Adipocyte (in vitro differentiated cells): ENCODE measurements around the gene NUDT4.

Experiments
- DNase-seq: peaks from one replicate; pipeline ENCODE4 v3.0.0-alpha.2; 2015; ENCODE audit warnings: low read depth
- H3K27me3 ChIP-seq: replicated peaks from 2 replicates; pipeline ENCODE4 v1.7.0; 2013; ENCODE audit warnings: mild to moderate bottlenecking, low read length, moderate library complexity; ENCODE audit not compliant: control insufficient read depth, insufficient read depth
- H3K36me3 ChIP-seq: 2 replicates; pipeline ENCODE4 v1.7.0; 2013; ENCODE audit warnings: low read length, mild to moderate bottlenecking, moderate library complexity; ENCODE audit not compliant: control insufficient read depth, insufficient read depth, severe bottlenecking
- H3K4me1 ChIP-seq: 2 replicates; pipeline ENCODE4 v1.7.0; 2013; ENCODE audit warnings: mild to moderate bottlenecking, low read length, moderate library complexity; ENCODE audit not compliant: control insufficient read depth, insufficient read depth
- H3K4me3 ChIP-seq: 2 replicates; pipeline ENCODE4 v1.7.0; 2013; ENCODE audit warnings: mild to moderate bottlenecking, low read length, moderate library complexity
- H3K9ac ChIP-seq: 2 replicates; pipeline ENCODE4 v1.7.0; 2013; ENCODE audit warnings: mild to moderate bottlenecking, low read length, moderate library complexity
- H3K9me3 ChIP-seq: 2 replicates; pipeline ENCODE4 v1.7.0; 2013; ENCODE audit warnings: mild to moderate bottlenecking, low read length, moderate library complexity; ENCODE audit not compliant: control insufficient read depth

Gene NUDT4

GRCh38 chr12:93438266-93439050 lies 60.7 kb downstream of the NUDT4 start:
- Histone ChIP-seq H3K4me3 (no peak overlapping the region), H3K27me3 (no peaks in the 10 kb centered on the region)

GRCh38 chr12:93440043-93440835 lies 62.5 kb downstream of the NUDT4 start:
- Histone ChIP-seq H3K27me3 (no peaks in the 10 kb centered on the region), H3K9me3 (no peaks in the 10 kb centered on the region), H3K4me3 (peak overlapping the region; percentile 96), H3K36me3 (no peaks in the 10 kb centered on the region), H3K4me1 (peaks cover 29% of the 10 kb centered on the region), H3K9ac (peak overlapping the region; percentile 96)
- peak; percentile 61 for DNase-seq

More at GRCh38 chr12:93438266-93439050, 60.7 kb downstream of the NUDT4 start:
- no peak overlapping the region for H3K9ac ChIP-seq
- no peaks in the 10 kb centered on the region for H3K36me3 ChIP-seq
- DNase-seq, result no peak
- peaks cover 41% of the 10 kb centered on the region for H3K4me1 ChIP-seq
- no peaks in the 10 kb centered on the region for H3K9me3 ChIP-seq

DNA sequence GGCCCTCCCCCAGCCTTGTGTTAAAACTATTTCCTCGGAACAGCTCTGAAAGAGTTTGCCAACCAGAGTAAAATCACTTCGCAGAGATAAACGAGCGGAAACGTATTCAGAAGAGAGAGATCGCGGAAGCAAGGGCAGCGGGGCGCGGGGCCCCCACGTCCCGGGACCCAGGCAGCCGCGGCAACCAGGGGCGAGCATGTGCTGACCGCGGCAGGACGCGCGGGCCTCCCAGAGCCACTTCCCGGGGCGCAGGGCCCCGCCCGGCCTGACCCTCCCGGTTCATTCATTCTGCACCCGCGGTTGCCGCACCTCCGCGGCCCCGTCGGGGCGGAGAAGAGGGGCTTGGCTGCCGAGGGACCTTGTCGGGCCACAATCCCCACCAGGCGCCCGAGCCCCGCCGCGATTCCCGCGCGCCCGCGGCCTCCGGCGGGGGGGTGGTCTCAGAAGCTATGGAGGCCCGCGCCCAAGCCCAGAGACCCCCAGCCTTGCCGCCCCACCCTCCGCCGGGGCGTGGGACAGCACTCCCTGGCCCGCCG lies 63.4 kb downstream of the NUDT4 start:
- Histone ChIP-seq H3K36me3 (no peaks in the 10 kb centered on the region), H3K9ac (peak overlapping the region; percentile 96), H3K9me3 (no peaks in the 10 kb centered on the region), H3K4me1 (peaks cover 29% of the 10 kb centered on the region), H3K27me3 (no peaks in the 10 kb centered on the region), H3K4me3 (peak overlapping the region; percentile 96)
- peak; percentile 72 for DNase-seq

DNA sequence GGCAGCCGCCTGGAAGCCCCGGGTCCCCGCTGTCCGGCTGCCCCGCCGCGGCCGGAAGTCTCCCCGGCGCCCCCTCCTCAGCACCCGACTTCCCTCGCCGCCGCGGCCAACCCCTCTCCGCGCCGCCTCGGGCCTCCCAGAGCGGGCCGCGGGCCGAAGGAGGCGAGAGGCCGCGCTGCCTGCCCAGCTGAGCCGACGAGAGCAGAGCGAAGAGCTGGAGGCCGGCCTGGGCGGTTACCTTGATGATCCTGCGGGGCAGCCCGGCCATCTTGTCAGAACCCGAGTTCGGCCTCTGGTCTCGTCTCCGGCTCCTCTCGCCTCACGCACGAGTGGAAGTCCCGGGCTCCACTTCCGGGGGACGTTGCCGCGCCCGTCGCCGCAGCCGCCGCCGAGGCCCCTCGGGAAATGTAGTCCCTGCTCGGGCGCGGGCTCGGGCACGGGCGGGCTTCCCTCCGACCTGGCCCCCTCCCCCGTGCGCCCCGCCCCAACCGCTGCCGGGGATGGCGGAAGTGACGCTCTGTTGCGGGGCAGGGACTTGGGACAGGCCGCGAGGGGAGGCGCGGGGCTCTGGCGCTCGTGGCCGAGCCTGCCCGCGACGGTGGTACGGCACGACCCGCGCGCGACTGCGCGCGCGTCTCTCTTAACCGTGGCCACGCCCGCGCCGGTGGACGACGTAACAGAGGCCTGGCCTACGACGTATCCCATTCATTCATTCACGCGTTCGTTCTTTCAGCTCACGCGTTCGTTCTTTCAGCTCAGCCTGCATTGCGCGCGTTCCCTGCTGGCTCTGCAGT lies 64.1 kb downstream of the NUDT4 start, which contains the start of gene UBE2N:
TSS of gene UBE2N (minus strand) at position 331 of the 794 bp plus-strand sequence. CDS start at position 268, 63 bp downstream.
- peaks cover 29% of the 10 kb centered on the region for H3K4me1 ChIP-seq
- H3K9ac ChIP-seq, result peak within 1 kb of the TSS; percentile 96
- no peaks in the 10 kb centered on the region for H3K36me3 ChIP-seq
- no peaks in the 10 kb centered on the region for H3K27me3 ChIP-seq
- no peaks in the 10 kb centered on the region for H3K9me3 ChIP-seq
- DNase-seq, result peak; percentile 98
- peak within 1 kb of the TSS; percentile 96 for H3K4me3 ChIP-seq

- Histone ChIP-seq H3K9ac (peak overlapping the region; percentile 96), H3K27me3 (no peaks in the 10 kb centered on the region), H3K36me3 (no peaks in the 10 kb centered on the region), H3K4me1 (peaks cover 29% of the 10 kb centered on the region), H3K4me3 (peak overlapping the region; percentile 96), H3K9me3 (no peaks in the 10 kb centered on the region)
- no peak for DNase-seq
Measured at GRCh38 chr12:93442411-93443340, 65.0 kb downstream of the NUDT4 start.

DNA sequence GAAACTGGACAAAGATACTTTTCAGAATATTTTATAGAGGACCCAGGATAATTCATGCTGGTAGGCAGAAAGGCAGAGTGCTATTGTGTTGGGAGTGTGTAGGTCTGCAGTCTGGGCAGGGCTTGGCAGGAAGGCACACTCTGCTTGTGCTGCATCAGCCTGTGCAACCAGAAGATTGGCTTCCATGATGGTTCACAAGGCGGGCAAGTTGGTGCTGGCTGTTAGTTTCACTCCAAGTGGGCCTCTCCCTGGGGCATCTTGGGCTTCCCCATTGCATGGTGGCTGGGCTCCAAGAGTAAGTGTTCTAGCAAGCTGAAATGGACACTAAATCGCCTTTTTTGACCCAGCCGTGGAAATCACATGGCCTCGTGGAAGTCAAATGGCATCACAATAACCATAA lies 65.9 kb downstream of the NUDT4 start:
- no peaks in the 10 kb centered on the region for H3K27me3 ChIP-seq
- no peak for DNase-seq
- H3K4me3 ChIP-seq, result no peak overlapping the region
- no peak overlapping the region for H3K9ac ChIP-seq
- H3K36me3 ChIP-seq, result no peaks in the 10 kb centered on the region
- no peaks in the 10 kb centered on the region for H3K9me3 ChIP-seq
- H3K4me1 ChIP-seq, result peaks cover 26% of the 10 kb centered on the region

DNA sequence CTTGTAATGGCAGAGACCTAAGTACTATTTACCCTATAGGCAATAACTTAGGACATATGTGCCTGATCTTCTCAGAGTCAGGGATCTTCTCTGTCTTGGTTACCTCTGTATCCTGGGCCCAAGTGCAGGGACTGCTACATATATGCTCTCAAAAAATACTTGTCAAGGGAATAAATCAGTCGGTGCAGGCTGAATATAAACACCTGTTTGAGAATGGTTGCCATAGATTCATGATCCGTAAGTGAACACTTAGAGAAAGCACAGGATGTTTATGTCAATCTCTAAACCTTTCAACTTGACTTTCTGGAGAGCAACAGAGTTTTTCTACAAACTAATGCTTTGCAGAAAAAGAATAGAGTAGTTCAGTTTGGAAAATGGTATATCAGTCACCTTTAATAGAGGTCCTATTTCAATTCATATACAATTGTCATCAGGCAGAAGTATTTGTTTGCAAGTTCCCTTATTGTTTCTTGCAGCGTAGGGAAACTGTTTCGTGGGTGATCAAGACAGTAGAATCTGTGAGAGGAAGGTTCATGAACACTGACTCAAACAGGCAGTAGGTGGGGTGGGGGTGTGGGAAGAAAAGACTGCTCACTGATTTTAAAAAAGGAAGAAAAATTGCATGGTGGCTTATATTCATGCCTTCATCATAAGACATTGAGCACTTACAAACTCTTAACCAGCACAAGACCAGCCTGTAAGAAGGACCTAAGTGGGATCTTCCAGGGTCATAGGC lies 70.0 kb downstream of the NUDT4 start:
- Histone ChIP-seq H3K27me3 (no peaks in the 10 kb centered on the region), H3K4me3 (no peak overlapping the region), H3K36me3 (no peaks in the 10 kb centered on the region), H3K9ac (no peak overlapping the region), H3K9me3 (no peaks in the 10 kb centered on the region), H3K4me1 (peaks cover 4% of the 10 kb centered on the region)
- no peak for DNase-seq

DNA sequence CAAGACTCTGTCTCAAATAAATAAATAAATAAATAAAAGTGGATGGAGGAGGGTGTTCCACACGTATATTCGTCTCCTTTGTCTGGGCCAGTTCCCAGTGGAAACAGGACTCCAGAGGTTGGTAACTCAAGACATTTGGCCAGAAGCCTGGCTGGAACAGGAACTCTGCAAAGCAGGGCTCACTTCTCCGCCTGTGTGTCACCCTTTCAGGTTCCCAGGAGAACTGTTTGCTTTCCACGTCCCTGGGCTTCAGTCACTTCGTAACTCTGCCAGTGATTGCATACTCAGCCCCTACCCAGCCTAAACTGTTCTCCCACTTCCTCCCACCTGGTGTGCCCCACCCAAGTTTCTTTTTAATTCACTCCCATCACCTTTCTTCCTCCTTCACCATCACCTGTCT lies 71.1 kb downstream of the NUDT4 start:
- Histone ChIP-seq H3K9me3 (no peaks in the 10 kb centered on the region), H3K4me1 (no peaks in the 10 kb centered on the region), H3K27me3 (no peaks in the 10 kb centered on the region), H3K4me3 (no peak overlapping the region), H3K36me3 (no peaks in the 10 kb centered on the region), H3K9ac (no peak overlapping the region)
- no peak for DNase-seq

DNA sequence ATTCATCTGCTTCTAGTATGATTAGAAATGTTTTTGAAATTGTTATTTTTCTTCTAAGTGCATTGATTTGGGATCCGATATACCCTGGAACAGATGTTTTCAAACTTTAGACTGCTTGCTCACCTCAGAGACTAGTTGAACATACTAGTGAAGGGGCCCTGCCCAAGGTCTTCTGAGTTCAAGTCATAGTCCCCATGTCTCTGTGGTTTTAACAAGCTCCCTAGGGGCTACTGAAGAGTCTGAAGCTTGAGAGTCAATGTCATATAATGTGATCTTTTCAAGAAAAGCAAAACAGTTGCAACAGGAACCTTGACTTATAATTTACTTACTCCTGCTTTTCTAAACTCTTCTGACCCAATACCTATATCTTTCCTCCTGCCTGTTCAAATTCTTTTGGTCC lies 71.6 kb downstream of the NUDT4 start:
- H3K9ac ChIP-seq, result no peak overlapping the region
- DNase-seq, result no peak
- no peaks in the 10 kb centered on the region for H3K9me3 ChIP-seq
- no peaks in the 10 kb centered on the region for H3K27me3 ChIP-seq
- no peaks in the 10 kb centered on the region for H3K4me1 ChIP-seq
- H3K4me3 ChIP-seq, result no peak overlapping the region
- H3K36me3 ChIP-seq, result no peaks in the 10 kb centered on the region
